HG02884 (cell line): ENCODE results near the gene PIWIL4.

Source experiments
- ATAC-seq: cut with Tn5 transposase; IDR thresholded peaks from one replicate; pipeline ENCODE4 v1.9.1; 2021; ENCODE audit warnings: mild to moderate bottlenecking, moderate library complexity; ENCODE audit not compliant: unreplicated experiment

The PIWIL4 gene

DNA sequence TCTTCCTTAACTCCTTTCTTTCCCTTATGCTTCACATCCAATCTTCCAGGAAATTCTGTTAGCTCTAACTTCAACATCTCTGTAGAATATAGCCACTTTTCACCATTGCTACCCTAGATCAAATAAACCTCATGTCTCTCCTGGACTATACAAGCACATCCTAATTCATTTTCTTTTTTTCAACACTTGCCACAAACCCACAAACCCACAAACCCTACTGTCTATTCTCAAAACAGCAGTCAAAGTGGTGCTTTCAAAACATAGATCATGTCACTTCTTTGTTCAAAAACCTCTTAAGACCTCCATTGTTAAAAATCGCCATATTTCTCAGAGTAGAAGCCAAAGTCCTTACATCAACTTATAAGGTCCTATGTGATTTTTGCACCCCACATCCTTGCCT lies 94.3 kb downstream of the PIWIL4 start:
- no peak for ATAC-seq

DNA sequence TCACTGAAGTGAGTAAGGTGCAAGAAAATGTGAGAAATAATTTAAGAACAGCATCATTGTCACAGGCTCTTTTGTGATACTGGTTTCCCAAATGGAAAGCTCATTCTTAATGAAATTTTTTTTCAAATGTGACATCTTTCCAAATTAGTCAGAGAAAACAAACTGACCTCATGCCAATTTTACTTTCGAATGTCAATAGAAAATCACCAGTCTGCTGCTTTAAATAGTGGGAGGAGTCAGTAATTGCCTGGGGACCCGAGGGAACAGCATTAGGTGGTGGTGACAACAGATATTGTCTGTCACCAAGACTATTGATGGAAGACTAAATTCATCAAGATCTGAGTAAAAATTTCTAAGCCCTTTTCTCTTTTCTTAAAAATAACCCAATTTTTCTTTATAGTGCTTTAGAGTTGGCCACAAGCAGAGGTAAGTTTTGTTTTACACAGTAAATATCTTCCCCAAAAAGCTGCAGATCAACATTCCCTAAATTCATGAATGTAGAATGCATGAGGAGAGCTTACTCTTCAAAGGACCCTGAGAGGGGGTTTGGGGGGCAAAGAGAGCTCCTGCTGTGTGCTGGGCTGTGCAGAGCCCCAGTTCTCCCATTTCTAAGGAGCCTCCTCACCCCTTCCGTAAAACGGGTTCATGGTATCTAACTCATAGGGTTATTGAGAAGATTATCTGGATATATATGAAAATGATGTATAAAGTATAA lies 95.1 kb downstream of the PIWIL4 start:
- ATAC-seq: no peak

DNA sequence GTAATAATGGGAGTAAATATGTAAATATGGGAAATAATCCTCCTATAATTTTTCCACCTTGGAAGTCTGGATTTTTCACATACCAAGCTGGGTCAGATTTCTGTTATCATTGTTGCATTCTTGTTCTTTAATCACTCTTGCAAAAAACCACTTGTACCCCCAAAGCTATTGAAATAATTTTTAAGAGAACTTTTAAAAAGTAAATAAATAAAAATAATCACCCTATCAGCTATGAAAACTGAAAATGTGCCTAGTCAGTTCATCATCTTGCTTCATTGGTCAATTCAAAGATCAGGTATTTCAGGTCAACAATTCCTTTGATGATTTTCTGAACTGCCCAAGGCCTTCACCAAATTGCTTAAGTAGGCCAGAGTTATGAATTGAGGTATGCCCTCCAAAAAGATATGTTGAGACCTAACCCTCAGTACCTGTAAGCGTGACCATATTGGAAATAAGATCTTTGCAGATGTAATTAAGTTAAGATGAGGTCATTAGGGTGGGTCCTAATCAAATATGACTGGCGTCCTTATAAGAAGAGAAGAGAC lies 95.8 kb downstream of the PIWIL4 start:
- ATAC-seq: no peak

DNA sequence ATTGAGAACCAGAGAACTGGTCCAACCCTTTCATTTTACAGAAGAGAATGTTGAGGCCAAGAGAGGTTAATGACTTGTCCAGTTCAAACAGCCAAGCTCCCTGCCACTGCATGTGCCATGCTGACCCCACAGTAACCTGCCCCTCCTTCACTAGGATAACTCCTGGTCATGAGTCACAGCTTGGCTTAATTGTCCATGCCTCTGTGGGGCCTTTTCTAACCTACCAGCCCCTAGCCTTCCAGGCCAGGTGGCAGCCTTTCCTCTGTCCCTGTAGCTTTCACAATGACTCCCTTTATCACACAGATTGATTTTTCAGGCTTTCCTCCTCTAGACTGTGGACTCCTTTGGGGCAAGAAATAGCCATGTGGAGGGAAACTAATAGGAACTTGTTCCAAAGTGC lies 97.2 kb downstream of the PIWIL4 start:
- no peak for ATAC-seq

DNA sequence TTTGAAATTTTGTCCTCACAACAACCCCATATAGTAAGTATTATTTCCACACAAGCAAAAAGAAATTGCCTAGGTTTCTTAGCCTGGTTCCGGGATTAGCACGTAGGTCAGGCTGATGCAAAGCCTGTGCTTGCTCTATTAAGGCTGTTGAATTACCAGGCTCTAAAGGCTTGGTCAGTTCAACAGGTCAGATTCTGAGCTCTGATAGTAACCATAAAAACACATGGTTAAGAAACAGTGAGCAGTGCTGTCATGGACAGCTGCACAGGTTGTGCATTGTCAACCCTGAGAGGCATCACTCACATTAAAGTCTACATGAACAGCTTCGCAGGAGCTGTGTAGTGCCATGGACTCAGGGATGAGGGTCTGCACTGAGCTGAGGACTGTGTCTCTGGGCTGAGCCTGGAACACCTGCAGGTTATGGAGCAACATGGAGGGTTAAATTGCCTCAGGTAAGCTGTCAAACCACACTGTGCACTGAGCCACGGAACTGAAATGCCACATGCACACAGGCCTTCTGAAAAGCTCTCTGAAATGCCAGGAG lies 98.0 kb downstream of the PIWIL4 start:
- no peak for ATAC-seq

DNA sequence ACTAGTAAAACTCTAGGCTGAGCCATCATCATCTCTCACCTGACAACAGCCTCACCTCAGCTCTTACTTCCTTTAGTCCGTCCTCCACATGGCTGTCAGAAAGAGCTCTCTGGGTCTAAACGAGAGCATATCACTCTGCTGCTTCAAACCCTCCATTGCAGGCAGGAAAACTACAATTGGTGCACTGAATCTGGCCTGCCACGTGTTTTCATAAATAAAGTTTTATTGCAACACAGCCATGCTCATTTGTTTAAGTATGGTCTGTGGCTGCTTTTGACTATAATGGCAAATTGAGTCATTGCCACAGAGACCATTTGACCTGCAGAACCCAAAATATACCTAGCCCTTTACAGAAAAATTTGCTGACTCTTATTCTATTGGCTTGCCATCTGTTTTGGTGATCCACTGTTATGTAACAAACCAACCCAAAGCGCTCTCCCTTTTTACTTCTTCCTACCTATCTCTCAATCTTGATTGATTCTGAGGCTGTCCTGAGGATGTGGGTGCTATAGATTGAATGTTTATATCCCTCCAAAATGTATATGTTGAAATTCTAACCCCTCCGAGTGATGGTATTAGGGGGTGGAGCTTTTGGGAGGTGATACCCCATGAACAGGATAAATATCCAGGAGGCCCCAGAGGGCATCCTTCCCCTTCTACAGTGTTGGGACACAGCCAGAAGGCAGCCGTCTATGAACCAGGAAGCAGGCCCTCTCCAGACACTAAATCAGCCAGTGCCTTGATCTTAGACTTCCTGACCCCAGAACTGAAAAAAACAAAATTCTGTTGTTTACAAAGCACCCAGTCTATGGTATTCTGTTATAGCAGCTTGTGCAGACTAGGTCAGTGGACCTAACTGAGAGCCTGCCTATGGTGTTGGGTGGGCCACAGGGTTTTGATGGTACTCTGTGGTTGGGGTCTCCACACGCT lies 99.9 kb downstream of the PIWIL4 start:
- no peak for ATAC-seq

DNA sequence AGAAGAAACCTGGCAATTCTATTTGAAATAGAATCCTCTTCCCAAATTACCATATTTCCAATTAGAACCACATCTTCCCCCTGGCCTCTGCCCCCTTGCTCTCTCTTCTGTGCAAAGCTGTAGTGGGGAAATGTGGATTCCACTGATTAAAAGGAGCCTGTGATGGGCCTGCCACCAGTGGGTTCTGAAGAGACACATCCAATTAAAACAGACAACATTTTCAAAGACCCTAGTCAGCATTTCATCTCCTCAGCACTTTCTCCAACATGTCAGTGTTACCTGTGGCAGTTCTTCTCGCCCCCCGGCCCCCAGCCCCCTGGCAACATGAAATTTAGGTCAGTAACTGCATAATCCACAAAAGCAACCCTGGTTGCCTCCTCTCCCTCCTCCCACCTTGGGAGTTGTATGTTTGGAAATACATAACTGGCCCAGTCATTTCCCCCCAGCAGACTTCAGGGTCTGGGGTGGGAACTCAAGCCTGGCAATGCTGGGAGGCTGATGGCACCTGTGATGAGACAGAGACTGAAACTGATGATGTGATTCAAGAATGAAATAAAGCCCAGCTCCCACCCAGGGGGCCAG lies 101.1 kb downstream of the PIWIL4 start:
- ATAC-seq: no peak

DNA sequence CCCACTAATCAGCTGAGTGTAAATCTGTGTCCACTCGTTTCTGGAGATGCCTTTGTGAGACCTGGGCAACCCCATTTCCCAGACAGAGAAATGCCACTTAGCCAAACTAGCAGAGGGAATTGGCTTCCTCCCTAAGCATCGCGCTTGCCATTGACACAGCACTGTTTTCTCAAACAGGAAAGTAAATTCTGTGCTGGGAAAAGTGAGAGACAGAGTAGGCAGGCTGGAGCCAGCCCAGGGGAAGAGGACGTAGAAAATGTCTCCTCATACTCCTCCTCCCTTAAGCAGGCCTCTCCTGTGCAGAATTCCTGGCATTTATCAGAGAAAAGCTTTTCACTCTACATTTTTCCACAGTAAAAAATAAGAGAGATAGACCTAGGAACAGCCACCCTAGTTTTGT lies 101.9 kb downstream of the PIWIL4 start:
- ATAC-seq: no peak
